Left colon (tissue), 2 donors: Measurements from ENCODE around the gene CDH23. TPM values are rescaled to one million over a fixed set of nuclear protein-coding genes. Genes with fewer than 3 reads are reported as not detected.

Experiments used
- ATAC-seq: fragments of 200-7000 bp; cut with Tn5 transposase; one replicate; pipeline ENCODE4 v1.9.1; 2020; ENCODE audit warnings: mild to moderate bottlenecking, moderate library complexity
- DNase-seq, 2 donors: peaks; one replicate each; pipeline ENCODE4 v3.0.0-alpha.2; 2020
- intact Hi-C, 2 donors: fragments of 100-400 bp; cut with DNase I in 1 of 2; cut with micrococcal nuclease in 1 of 2; formaldehyde crosslinking; loops; one replicate each; pipeline versions ENCODE4 v1.11.2 to v1.14.0; 2022; cut with DNase I, micrococcal nuclease
- total RNA-seq, 2 donors: library from RNA; stranded (reverse); fragmentation: NEBNext Ultra II Directional; extraction: Animal tissue kit (Norgen Biotek cat#: 25700); gene quantifications; one replicate each; pipeline ENCODE4 v1.2.1, GENCODE V29; 2021
- donor health status: DM: no; HTN: no; CAD: no.
- donor health status: DM: yes; HTN: yes; CAD: no.

CDH23 gene
- total RNA-seq, 2 donors from 2014 or later, result 2.2 to 2.5 TPM

DNA sequence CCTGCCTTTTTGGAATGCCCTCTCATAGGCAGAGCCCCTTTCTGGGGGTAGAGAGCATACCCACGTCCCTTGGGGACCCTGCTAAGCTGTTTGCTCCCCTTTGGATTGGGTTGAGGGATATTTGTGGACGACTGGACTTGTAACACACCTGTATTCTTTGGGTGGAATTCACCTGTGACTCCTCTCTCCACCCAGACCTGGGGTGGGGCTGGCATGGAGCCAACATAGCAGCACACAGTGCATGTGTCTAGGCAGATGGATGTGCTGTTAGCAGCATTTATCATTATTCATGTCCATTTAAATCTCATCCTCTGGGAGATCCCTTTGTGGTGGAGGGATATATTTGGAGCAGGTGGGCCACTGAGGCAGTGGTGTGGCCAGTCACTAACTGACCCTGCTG is 51.0 kb downstream of the CDH23 start:
- intact Hi-C loops, result no loop called here
- DNase-seq, result peak in 1 of 2 donors; percentile 12
- no peak for ATAC-seq

DNA sequence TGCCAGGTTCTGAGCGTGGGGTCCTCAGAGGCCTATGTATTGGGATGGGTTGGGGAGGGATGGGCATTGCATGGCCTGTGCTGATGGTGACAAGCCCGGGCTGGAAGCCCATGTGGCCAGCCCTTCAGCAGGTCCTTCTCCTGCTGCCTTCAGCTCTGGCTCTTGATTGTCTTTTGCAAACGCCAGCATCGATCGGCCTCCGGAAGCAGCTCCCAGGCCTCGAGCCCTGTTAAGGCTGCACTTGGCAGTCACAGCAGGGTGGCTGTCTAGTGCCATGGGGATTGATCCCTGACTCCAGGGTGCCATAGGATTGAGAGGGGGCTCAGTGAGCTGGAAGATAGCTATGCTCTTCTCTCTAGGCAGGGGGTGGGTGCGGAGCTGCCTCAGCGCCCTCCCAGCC is 51.4 kb downstream of the CDH23 start:
- ATAC-seq, result no peak
- intact Hi-C loops, result no loop called here
- no peak for DNase-seq

DNA sequence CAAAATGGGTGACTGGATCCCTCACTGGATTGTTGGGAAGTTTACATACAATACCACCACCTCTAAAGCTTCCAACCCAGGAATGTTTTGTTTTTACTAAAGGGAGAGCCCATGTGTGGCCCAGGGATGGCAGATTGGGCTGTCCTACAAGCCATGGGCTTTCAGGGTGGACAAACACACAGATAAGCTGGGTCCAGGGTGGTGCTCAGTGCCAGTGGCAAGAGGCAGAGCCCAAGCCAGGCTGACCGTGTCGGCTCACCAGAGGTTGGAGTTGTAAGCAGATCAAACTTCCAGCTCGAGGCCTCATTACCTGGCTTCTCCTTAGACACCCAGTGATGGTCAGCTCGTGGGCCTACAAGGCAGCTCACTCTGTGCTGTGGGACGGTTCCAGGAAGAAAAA is 52.3 kb downstream of the CDH23 start:
- no peak for DNase-seq
- intact Hi-C loops, result no loop called here
- ATAC-seq, result no peak

DNA sequence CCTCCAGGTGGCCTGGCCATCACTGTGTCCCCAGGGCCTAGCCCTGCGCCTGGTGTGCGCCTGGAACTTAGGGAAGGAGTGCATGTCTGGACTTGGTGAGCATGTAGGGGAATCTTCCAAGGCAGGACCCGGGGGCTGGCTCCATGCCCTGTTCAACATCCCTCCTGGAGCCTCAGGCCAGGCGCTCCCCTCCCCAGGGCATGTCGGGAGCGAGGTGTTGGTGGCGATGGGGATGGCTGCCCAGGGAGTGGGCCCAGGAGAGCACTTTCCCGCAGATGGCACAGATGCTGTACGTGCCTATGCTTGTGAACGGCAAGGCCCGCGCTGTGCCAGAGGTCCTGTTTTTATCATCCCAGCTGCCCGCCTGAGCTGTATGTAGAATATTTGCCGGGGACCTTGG is 55.0 kb downstream of the CDH23 start:
- no peak for DNase-seq
- intact Hi-C loops, result no loop called here

DNA sequence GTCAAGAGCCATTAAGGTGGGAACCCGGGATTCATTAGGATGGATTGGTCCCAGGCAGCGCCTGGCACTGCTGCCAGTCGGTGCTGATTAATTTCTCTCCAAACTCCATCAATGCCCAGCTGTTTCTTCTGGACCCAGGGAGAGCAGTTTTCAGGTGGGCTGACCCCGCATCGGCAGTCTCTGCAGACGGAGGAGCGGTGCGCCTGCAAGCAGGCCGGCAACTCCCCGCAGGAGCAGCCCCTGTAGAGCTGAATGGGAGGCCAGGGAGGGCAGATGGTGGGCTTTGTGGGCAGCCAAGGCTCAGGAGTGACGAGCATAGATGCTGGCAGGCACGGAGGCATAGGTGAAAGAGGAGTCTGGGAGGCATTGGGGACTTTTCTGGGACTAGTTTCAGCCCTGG is 56.5 kb downstream of the CDH23 start:
- ATAC-seq, result no peak
- intact Hi-C loops, result no loop called here
- DNase-seq, result no peak

More for the DNA sequence above, 55.0 kb downstream of the CDH23 start:
- no peak for ATAC-seq

DNA sequence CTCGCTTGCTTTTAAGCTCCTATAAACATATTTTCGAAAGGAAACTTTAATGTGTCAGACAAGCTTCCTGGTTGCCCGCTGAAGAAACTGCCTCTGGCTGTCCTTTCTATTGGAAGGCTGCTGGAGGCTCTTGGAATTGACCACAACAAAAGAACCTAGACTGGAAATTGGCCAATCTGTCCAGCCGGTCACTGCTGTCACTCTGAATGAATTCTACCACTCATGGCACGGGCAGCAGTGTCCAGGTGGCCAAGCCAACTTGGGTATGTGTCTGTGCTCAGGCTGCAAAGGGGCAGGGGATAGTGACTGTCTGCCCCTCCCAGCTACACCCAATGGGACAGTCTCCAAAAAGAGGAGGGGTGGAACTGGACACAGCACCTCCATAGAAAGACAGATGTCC is 57.6 kb downstream of the CDH23 start:
- intact Hi-C loops, result no loop called here
- DNase-seq, result no peak
- ATAC-seq, result no peak

DNA sequence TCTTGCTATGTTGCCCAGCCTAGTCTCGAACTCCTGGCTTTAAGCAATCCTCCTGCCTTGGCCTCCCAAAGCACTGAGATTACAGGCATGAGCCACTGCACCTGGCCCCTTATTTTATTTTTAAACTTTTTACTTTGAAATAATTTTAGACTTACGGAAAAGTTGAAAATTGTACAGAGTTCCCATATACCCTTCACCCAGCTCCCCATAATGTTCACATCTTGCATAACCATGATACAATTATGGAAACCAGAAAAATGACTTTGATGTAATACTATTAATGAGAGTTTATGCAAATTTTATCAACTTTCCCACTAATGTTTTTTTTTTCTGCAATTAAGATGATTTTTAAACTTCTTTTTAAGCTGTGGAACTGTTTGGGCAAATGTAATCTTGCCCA is 58.3 kb downstream of the CDH23 start:
- ATAC-seq (no peak), DNase-seq (no peak)
- intact Hi-C loops, result no loop called here

DNA sequence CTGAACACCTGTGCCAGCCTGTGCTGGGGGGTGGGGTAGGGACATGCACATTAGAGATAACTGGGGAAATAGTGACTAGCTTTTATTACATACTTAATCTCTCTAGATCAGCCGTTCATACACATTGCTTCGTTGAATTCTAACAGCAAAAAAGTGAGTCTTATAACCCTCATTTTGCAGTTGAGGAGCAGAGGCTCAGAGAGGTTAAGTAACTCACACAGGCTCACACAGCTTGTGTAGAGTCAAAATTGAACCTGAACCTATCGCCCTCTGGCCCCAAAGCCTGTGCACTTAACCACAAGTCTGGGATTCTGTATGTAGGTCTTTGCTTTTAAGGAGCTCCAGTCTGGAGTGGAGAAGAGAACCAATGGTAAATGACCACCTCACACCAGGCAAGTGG is 59.9 kb downstream of the CDH23 start:
- ATAC-seq (no peak), DNase-seq (no peak)
- intact Hi-C loops, result no loop called here

DNA sequence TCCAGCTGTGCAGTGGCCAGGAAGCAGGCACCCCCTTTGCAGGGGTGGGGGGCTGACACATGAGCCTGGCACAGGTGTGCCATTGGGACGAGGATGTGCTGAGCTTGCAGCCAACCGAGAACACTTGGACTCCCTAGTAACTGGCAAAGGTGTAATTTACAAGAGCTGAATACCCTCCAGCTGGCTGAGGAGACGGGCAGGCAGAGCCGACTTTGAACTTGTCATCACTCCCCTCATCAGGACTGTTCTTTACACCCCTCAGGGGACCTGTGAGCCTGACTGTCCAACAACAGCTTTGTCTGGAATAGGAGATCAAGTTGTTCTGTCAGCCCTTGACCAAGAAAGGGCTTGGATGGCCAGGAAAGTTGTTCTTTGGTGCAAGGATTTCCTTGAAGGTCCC is 61.2 kb downstream of the CDH23 start:
- ATAC-seq (no peak), DNase-seq (no peak)
- intact Hi-C loops, result no loop called here

DNA sequence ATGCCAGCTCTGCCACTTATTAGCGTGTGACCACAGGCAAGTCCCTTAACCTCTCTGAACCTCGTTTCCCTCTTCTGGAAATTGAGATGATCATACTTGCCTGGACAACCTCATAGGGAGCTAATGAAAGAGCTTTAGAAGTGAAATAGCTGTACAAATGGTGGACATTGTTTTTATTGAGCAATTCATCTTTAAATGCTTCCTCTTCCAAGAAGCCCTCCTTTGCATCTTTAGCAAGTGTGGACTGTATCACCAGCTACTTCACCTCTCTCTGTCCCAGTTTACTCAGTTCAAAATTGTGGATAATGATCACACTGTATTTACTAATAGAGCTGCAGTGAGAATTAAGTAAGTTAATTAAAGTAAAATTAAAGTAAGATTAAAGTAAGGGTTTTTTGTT is 61.7 kb downstream of the CDH23 start:
- no peak for ATAC-seq
- intact Hi-C loops, result no loop called here
- DNase-seq, result no peak

DNA sequence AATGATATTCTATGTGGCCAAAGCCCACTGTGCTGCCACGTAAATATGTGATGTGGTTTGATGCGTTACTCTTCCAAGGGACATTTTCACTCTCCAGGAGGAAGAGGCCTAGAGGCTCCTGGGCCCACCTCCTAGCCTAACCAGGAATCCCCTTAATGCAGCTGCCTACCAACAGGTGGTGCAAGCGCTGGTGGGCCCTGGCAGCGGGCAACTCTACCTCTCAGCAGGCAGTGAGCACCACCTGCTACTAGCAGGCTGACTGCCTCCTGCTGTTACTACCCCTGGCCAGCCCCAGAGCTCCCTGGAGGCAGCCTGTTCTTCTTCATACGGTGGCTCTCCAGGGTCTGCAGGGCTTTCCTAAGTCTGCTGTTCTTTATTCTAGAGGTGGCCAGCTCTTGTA is 62.8 kb downstream of the CDH23 start:
- intact Hi-C loops, result no loop called here
- no peak for DNase-seq
- no peak for ATAC-seq

DNA sequence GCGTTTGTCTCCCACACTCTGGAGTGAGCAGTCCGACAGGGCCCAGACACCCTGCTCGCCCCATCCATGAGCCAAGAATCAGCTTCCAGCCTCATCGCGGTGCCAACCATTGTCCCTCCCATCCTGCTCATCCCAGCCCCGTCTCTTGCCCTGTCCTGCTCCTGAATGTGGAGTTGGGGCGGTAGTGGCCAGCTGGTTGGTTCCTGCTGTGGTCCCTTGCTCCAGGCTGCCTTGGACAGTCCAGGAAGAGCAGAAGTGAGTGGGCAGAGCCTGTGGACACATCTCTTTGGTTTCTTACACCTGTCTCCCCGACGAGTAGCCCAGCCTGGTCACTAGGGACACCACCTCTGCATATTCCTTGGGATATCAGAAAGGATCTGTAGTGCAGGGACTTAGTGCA is 63.9 kb downstream of the CDH23 start:
- DNase-seq, result no peak
- intact Hi-C loops, result no loop called here
- ATAC-seq, result no peak

DNA sequence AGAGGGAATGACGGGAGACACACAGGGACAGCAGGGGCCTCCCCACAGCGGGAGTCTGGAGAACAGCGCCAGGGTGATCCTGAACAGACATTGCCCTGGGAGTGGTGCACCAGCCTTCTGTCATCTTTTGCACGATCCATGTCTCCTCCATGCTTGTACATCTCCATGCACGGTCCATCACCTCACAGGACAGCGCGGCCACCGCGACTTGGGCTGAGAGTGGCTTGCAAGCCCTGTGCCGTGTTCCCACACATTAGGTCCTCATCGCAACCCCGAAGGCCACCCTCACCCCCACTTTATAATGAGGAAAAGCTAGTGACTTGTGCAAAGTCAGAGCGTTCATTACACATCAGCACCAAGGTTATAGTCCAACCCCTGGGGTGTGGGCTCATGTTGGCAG is 64.7 kb downstream of the CDH23 start:
- no peak for ATAC-seq
- intact Hi-C loops, result no loop called here
- DNase-seq, result no peak

DNA sequence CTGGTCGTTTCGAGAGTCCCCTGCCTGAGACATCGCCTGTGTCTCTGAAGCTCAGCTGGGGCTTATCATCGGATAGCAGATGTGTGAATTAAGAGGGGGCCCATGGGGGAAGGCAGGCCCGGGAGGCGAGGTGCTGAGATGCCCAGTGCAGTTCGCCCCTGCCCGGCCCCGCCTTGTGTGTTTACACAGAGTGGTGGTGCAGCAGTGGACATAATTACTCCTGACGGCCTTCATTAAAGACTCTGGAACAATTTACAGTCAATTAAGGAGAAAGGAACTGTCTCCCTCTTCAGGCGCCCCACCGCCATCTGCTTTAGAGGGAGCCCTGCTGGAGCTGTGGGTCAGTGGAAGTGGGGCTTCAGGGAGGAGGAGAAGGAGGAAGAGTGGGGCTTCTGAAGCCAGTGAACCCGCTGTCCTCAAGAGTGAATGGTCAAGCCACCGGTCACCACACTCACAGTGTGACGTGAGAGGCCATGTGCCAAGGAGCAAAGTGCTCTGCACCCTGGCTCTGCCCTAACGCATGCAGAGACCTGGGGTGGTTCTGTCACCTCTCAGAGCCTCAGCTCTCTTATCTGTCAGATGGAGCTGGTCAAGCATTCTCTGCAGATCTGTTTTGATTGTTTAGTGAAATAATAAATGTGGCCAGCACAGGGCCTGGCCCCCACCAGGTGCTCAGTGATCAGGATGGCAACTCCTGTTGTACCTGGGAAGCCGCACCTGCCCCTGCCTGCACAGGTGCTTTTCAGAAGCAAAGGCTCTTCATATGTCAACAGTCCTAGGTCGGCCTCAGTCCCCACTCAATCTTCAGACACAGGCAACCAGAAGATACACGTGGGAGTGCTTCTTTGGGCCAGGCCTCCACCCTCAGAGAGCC is 65.6 kb downstream of the CDH23 start:
- DNase-seq, result no peak
- ATAC-seq, result no peak
- intact Hi-C loops, result no loop called here

DNA sequence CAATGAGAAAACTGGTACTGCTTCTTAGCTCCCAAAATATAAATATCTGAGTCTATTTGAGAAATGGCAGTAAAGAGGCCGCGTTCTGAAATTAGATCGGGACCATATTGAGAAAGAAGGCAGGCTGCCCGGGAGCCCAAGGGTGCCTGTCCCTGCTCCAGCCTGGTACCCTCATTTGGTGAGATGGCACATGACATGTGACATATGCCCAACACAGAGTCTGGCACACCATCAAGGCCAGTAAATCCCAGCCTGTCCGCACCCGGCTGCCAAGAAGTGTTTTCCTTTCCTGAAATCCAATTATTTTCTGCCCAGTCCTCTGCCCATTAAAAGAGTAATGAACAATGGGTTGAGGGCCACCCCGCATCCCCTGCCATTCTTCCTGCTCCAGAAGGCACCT is 66.4 kb downstream of the CDH23 start:
- ATAC-seq, result no peak
- no peak for DNase-seq
- intact Hi-C loops, result no loop called here

DNA sequence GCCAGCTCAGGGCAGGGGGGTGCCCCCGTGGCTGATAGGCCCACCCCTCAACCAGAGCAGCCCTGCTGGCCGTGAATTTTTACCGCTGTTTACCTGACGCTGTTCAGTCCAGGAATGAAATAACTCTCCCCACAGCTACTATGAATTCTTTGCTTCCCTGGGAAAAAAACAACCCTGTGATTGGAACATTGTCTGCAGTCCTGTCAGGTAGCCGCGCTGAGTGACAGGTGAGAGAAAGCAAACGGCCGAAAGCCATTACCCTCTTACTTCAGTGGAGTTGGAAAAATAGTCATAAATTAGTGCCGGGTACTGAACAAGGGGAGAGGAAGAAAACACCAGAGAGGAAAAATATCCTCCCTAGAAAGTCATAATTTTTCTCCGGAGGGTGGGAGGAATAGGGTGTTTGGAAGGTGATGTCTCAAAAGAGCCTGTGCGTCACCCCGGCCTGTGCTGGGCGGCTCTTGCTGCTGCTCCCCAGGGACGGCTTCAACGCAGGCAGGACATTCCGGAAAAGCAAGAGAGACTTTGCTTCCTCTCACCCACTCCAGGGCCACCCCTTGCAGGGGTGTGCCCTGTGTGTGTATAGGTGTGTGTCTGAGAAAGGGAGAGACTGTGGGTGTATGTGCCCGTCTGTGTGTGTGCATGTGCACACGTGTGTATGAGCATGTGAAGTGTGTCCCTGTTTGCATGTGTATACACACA is 69.0 kb downstream of the CDH23 start:
- DNase-seq (no peak), ATAC-seq (peak; percentile 55)
- intact Hi-C loops, result no loop called here

DNA sequence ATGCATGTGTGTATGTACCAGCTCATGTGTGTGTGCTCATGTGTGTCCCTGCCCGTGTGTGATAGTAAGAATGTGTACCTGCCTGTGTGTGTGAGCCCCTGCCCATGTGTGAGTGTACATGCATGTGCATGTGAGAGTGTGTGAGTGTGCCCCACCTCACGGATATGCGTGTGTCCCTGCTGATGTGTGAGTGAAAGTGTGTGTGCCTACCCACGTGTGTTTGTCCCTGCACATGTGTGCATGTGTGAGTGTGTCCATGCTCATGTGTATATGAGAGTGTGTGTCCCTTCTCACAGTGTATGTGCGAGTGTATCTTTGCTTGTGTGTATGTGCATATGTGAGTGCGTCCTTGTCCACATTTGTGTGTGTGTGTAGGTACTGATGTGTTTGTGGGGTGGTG is 69.6 kb downstream of the CDH23 start:
- intact Hi-C loops, result no loop called here
- DNase-seq (no peak), ATAC-seq (no peak)

DNA sequence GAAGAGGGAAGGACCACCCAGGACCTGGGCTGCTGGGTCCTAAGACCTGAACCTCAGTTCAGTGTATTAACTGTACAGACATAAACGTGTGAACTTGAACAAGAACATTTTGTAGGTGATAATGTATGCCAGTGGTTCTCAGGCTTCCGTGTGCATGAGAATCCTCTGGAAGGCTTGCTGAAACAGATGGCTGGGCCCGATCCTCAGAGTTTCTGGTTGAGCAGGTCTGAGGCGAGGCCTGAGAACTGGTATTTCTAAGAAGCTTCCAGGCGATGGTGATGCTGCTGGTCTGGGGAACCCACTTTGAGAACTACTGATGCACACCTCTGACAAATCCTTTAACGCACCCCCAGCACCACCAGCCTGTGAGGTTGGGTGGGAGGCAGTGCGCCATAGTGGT is 70.4 kb downstream of the CDH23 start:
- DNase-seq (no peak), ATAC-seq (no peak)
- intact Hi-C loops, result no loop called here

DNA sequence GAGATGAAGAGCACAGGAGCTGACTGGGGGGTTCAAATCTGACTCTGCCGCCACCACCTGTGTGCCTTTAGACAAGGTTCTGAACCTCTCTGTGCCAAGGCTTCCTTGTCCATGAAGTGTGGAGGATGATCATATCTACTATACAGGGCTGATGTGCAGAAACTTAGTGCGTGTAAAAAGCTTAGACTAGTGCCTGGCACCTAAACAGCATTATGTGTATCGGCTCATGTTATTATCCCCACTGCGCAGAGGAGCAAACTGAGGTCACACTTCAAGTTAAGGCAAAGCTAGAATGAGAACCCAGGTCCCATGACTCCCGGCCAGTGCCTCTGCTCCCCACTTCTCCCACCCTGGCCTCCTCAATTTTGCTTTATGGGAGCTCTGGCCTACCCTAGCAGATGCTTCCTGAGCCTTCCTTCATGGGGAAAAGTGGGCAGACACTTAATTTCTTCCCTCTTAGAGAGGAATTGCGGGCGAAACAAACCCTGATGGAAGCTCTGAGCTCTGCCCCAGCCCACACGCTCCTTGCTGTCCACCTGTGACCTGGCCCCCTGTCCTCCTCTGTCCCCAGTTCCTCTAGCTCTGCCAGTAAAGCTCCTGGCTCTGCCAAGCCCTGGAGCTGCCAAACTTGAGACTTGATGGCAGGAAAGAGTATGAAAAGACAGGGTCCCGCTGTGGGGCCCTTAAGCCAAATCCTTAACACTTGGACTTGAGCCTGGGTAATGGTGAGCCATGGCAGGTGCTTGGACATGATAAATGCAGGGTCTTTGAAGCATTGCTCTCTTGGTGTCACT is 71.0 kb downstream of the CDH23 start:
- ATAC-seq, result no peak
- intact Hi-C loops, result no loop called here
- DNase-seq, result no peak
